Measurements from ENCODE around the gene SMG6. TPM values are rescaled to one million over a fixed set of nuclear protein-coding genes. Genes with fewer than 3 reads are reported as not detected.

SMG6 gene
- total and polyA plus RNA-seq, 2 of the 4 experiments (the other 2 are of a cell fraction) = 16.3 to 30.3 TPM

DNA sequence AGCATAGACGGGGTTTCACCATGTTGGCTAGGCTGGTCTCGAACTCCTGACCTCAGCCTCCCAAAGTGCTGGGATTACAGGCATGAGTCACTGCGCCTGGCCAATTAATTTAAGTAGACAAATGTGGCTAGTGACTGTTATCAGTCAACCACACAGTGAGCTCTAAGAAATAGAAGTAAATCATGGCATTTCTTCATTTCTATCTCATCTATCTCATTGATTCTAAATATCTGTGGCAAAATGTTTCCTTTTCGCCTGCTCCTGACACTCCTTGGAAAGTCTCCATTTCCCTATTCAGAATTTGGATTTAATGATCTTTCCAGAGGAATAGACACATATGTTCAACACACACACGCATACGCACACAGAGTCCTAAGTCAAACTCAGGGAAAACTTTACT, 167.3 kb downstream of the SMG6 start:
- H3K4me2 ChIP-seq (ENCODE audit: low read depth, low read length) = no peak overlapping the region
- H4K20me1 ChIP-seq (ENCODE audit: insufficient read depth, low read length) = no peaks in the 10 kb centered on the region
- no peak overlapping the region for H2AK9ac ChIP-seq (replicated peaks; ENCODE audit: low read depth, low read length, poor library complexity)
- peaks cover 5% of the 10 kb centered on the region; the same call in 1 of the 2 replicates for H3K36me3 ChIP-seq (ENCODE audit: control insufficient read depth, insufficient read depth, low read length)
- H4K91ac ChIP-seq (ENCODE audit: insufficient read depth, low read depth, low read length) = 0 out of 2 replicates have a peak overlapping the region, but pooled peaks have one; percentile 15
- H3K79me1 ChIP-seq (ENCODE audit: low read depth in 1 of 2, low read length in 2 of 2) = peaks cover 6 to 65% of the 10 kb centered on the region in 2 experiments; a peak in 3 of 4 replicates
- H3K23ac ChIP-seq (ENCODE audit: low read depth, low read length) = peak overlapping the region; percentile 14; the same call in 1 of the 2 replicates
- H4K8ac ChIP-seq (ENCODE audit: low read depth in 2 of 2, low read length in 2 of 2) = peak overlapping the region in 1 of 2 experiments; percentile 68; a peak in 2 of 4 replicates
- ATAC-seq (ENCODE audit: low read depth) = no peak
- H2BK120ac ChIP-seq (ENCODE audit: low read depth, low read length) = peak overlapping the region; percentile 23; the same call in 1 of the 2 replicates
- H2BK15ac ChIP-seq (ENCODE audit: low read depth, low read length) = peak overlapping the region; percentile 41; the same call in 1 of the 3 replicates
- H3K4me1 ChIP-seq (ENCODE audit: control insufficient read depth, insufficient read depth, low read length) = peaks cover 25% of the 10 kb centered on the region
- H3K14ac ChIP-seq (replicated peaks; ENCODE audit: low read depth, low read length) = 0 out of 2 replicates have a peak overlapping the region, but pooled peaks have one; percentile 5
- WGBS, 2 experiments (ENCODE audit: extremely low coverage in 2 of 2, insufficient read length in 1 of 2) = 58% methylated on average over 3 of the region's 6 CpGs; no CpG with 5 or more reads in 1 of the 2 experiments
- H3K4me3 ChIP-seq (ENCODE audit: insufficient read depth, low read depth, low read length) = no peak overlapping the region
- no peak overlapping the region for H3K56ac ChIP-seq (ENCODE audit: extremely low read depth, insufficient read depth, low read length)
- H2BK20ac ChIP-seq (ENCODE audit: low read depth, low read length) = peak overlapping the region; percentile 8; the same call in 1 of the 2 replicates
- in situ Hi-C loops (cut with MboI; ENCODE audit: low sequenced_read_pairs) = no loop called here
- intact Hi-C loops (cut with micrococcal nuclease) = no loop called here
- DNase-seq = no peak
- H3K9me3 ChIP-seq (ENCODE audit: control insufficient read depth, insufficient read depth, low read length) = no peaks in the 10 kb centered on the region
- no TSS peak for BruUV-seq (replicated peaks)
- no peak for TF ChIP-seq POLR2A (IDR thresholded peaks at IDR 0.05; ENCODE audit: low read depth, low read length)
- POLR2A ChIA-PET (ENCODE audit: unreplicated experiment) = no interaction called here
- H4K5ac ChIP-seq (ENCODE audit: low read depth, low read length) = peak overlapping the region; percentile 35; the same call in 1 of the 2 replicates
- peaks cover 15% of the 10 kb centered on the region for H3K9me1 ChIP-seq (ENCODE audit: insufficient read depth, low read length)
- 0 out of 2 replicates have a peak overlapping the region, but pooled peaks have one; percentile 11 for H2AK5ac ChIP-seq (ENCODE audit: low read depth, low read length)
- no peak overlapping the region for H2BK5ac ChIP-seq (ENCODE audit: low read depth, low read length, poor library complexity, severe bottlenecking)
- dilution Hi-C loops (cut with HindIII; ENCODE audit: low sequenced_read_pairs, unreplicated experiment) = no loop called here
- H2AFZ ChIP-seq (replicated peaks; ENCODE audit: low read length, poor library complexity) = no peak overlapping the region
- no peaks in the 10 kb centered on the region for H3K27me3 ChIP-seq (ENCODE audit: control insufficient read depth, insufficient read depth, low read length)
- H3K27ac ChIP-seq (ENCODE audit: insufficient read depth, low read length) = no peak overlapping the region
- H3K4ac ChIP-seq (ENCODE audit: low read depth, low read length) = peak overlapping the region; percentile 31
- CTCF ChIA-PET = interaction anchor here (0.6 to 3.3 kb wide), 4 partner anchors 13 to 109 kb away, joined by 3 to 14 read pairs (median 6); no protein-coding TSS in a partner anchor
- H3K9ac ChIP-seq (ENCODE audit: low read depth, low read length) = no peak overlapping the region
- peak overlapping the region; percentile 32; the same call in 1 of the 2 replicates for H3K18ac ChIP-seq (ENCODE audit: low read depth, low read length)
